Breast epithelium (tissue), 3 donors: ENCODE results near the gene CD44.

ENCODE experiments used
- CTCF ChIP-seq, 3 donors: fragments of 450-650 bp; IDR thresholded peaks; one replicate each; pipeline ENCODE4 v1.5.1; 2016 to 2017; ENCODE audit warnings: antibody characterized with exemption in 3 of 3, mild to moderate bottlenecking in 3 of 3, moderate library complexity in 3 of 3
- POLR2AphosphoS5 ChIP-seq, 3 donors: sonication (generic); formaldehyde crosslinking; IDR thresholded peaks; one replicate each; pipeline ENCODE4 v1.6.1; 2017; ENCODE audit warnings: antibody characterized with exemption in 3 of 3

GRCh38 chr11:35103366-35104208, 35.4 kb upstream of the CD44 start:
- TF ChIP-seq CTCF (IDR thresholded peaks at IDR 0.05) (no peak), POLR2AphosphoS5 (IDR thresholded peaks at IDR 0.05) (no peak)
